GM18868 (cell line): Measurements from ENCODE around the gene TCF4.

Experiments used
- ATAC-seq: cut with Tn5 transposase; IDR thresholded peaks from one replicate; pipeline ENCODE4 v1.9.1; 2021; ENCODE audit warnings: mild to moderate bottlenecking, moderate library complexity; ENCODE audit not compliant: unreplicated experiment

Gene TCF4

DNA sequence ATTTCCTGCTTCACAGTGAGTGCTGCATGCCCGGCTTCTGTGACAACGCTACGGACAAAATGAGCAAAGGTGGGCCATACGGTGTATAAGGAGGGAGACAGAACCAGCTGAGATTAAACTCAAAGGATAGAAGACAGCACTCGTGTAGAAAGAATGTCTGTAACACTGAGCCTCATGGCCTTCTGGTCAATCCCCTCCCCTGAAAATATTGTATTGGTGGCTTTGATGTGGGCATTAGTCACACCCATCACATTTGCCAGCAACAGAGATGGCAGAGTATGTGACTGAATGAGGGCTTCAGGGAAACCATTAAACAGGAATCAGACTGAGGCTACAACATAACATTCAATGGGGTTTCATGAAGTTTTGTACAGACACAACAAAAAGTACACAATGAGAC lies 341.0 kb downstream of the TCF4 start:
- ATAC-seq, result no peak

- ATAC-seq, result peak; percentile 49
Measured at GRCh38 chr18:55246278-55246677, 341.7 kb downstream of the TCF4 start.

- ATAC-seq, result no peak
Measured at GRCh38 chr18:55245211-55245614, 342.8 kb downstream of the TCF4 start.

DNA sequence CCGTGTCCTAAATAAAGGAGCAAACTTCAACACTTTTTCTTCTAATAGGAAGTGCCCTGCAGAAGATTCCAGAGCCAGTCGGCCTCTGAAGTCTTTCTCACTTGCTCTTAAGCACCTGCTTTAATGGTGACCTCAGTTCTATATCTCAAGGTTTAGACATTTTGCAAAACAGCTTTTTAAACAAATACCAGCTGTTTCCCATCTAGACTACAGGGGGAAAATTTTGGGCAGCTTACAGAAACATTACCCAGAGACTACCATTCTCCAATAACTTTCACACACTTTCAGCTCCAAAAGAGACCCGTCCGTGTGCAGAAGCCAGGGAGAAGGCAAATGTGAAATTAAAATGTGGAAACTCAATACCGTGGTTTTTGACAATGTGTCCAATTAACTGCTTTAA lies 343.4 kb downstream of the TCF4 start:
- no peak for ATAC-seq

DNA sequence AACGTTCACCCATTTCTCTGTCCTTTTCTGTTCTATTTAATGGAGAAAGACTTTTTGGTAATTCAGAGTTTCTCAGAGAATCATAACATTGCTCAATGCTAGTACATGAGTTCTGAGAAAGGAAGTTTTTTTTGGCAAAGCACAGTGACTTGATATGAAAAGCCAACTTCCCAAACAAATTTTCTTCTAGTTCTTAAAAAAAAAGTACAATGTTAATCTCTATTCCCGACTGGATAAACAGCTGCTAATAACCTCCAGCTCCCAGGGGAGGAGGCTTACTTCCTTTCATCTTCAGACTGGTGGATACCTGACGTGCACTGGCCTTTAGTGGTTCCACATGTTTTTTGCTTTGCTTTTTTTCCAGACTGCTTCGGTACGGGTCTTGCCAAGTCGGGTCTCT lies 344.1 kb downstream of the TCF4 start:
- no peak for ATAC-seq

DNA sequence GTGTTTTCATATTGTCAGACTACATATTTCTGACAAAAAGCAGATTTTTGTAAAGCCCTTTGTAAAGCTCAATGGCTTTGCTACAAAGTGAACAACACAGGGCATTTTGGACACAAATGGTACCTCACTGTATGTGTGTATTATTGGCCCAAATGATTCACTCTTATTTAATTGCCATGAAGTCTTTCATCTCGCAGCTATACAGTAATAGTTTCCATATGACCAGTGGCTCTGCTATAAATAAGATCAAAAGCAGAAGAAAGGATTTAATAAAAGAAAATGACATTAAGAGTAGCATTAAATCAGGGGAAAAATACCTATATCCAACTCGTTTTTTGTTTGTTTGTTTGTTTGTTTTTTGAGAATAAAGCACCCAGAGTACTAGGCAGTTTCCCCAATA lies 344.7 kb downstream of the TCF4 start:
- no peak for ATAC-seq

DNA sequence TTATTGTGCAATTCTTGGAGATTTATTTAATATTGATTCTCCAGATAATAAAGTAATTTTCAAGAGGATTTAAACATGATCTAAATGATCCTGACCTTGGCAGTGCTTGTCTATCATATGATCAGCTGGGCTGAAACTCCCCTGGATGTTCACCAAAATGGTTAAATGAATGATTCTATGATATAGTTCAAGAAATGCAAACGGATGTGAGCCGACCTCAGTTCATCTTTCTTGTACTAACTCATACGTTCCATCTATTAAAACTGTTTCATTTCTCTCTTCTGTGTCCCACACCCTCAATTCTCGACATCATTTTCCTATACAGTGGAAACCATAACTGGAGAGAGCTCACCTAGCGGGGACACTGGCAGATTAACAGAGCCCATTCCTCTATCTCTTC lies 347.0 kb downstream of the TCF4 start:
- ATAC-seq, result peak; percentile 56

DNA sequence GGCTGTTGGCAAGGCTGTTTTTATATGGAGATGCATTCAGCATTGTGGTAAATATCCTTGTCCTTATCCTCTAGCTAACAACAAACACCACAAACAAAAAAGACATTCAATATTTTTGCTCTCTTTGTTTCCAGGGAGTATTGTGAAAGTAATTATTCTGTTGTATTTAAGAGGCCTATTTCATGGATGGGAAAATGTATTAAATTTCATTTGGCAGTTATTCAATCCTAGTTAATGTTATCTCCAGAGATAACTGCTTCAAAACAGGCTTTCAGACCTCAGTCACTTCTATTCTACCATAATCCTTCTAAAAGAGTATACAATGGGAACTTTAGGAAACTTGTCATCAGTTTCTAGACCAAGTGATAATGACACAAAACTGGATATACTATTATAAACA lies 348.3 kb downstream of the TCF4 start:
- ATAC-seq, result no peak

- ATAC-seq, result no peak
Measured at GRCh38 chr18:55237660-55238059, 350.3 kb downstream of the TCF4 start.

DNA sequence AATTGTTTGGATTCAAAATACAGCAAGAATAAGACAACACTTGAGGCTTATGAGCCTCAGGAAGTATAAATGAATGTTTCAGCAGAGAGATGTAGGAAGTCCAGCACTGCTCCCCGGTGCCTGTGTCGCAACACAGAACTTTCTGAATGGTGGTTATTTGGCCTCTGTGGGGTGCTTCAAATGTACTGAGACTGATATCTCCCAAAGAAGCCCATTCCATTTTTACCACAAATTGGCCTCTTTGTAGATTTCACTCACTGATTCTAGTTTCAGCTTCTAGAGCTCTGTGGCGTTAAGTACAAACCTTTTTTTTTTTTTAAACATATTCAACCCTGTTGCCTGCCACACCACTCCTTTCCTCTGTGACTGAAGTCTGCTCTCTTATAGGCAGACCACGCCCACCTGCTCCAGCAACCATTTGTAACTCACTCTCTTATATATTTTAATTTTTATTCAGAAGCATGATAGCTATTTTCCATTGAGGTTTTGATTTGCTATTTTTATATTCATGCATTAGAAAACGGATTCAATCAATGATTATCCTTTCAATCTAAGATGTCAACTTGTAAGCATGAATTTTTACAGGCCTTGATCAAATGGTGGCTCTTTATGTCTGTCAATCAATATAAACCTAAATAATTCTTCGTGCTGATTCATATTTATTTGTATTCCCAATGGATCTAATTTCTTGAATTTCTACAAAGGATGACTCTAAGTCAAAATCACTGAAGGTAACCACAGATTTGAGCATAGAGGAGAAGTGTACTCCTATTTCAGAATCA lies 351.7 kb downstream of the TCF4 start:
- ATAC-seq, result peak; percentile 66

DNA sequence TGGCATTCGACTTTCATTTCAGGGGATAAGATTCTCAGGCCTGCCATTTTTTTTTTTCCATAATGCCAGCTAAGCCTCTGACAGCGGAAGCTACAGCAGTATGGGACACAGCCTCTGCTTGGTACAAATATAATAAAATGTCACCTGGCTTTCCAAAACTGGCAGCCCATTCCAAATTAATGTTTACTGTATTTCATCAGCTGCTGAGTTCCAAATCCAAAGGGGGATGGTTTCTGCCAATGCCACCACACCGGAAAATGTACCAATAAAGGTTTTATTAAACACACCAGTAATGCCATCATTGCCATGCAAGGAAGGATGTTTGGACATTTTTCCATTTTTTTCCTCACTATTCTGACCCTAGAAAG lies 352.9 kb downstream of the TCF4 start:
- ATAC-seq, result no peak

- peak; percentile 58 for ATAC-seq
Measured at GRCh38 chr18:55234366-55235093, 353.5 kb downstream of the TCF4 start.

DNA sequence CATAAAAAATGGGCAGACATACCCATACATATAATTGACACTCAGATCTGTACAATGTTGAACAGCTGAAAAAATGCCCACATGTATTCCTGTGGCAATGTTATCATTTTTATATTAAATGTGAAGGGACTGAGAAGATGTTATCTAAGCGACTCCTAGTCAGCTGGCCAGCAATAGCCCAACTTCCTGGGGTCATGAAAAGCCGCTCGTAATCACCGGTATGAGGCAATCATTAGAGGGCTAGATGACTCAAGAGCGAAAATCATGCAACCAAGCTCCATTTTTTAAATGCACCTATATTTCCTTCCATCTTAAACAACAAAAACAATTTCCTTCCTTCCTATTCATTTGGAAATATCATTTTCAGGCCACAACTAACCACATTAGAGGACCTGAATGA lies 354.1 kb downstream of the TCF4 start:
- no peak for ATAC-seq

- no peak for ATAC-seq
Measured at GRCh38 chr18:55232506-55232905, 355.5 kb downstream of the TCF4 start.

DNA sequence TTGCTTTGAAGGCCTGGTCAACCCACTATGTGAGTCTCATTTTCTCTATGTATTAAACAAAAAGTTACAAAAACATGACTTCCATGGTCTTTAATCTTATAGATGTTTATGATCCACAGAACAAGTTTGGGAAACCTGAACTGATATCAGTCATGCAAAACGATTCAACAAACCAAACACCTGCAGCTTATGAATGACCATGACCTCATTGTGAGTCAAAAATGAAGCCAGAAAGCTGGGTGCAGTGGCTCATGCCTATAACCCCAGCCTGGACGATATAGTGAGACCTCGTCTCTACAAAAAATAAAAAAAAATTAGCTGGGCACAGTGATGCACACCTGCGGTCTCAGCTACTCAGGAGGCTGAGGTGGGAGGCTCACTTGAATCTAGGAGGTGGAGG lies 358.3 kb downstream of the TCF4 start:
- ATAC-seq, result no peak

DNA sequence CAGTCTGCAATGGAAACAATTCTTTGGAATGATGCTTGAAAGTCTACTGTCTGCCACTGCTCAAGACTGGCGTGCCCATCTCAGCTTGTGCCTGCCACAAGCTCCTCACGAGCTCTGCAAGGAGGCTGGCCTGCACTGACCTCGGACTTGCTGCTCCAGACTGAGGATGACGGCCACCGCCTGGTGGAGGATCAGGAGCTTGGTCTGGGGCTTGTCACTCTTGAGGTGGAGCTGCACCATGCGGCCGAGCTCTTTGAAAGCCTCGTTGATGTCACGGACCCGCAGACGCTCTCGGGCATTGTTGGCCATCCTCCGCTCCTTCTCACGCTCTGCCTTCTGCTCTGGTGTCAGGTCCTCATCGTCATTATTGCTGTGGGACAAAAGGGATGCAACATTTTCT lies 359.3 kb downstream of the TCF4 start:
- ATAC-seq, result no peak

DNA sequence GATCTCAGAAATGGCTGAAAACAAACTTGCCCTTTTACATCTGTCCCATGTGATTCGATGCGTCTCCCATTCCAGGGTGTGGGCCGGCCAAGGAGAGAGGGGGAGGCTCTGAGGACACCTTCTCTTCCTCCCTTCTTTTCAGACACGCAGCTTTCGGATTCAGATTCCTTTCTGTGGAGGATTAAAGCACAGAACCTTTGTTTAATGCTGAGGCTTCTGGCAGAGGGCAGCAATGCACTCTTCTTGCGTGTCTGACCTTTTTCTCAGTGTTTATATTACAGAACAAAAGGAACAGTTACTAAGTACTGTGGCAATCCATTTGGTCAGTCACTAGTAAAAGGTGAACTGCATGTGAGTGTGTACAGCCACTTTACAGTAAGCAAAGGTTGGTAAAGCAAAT lies 359.8 kb downstream of the TCF4 start:
- no peak for ATAC-seq

DNA sequence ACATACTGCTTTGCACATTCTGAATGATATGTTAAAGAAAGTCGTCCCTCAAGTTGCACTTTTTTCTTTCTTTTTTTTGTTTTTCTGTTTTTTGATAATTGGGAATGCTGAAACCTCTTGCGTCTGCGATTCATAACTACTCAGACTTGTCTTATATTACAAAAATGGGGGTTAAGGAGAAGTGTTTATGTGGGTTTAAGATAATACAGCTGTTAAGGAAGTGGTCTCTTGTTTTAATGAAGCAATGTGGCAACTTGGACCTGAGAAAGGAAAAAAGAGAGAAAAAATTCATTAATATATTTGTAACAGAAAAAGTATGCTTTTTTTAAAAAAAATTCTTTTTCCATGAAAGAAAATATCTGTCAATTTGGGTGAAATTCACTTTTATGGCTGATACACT lies 360.2 kb downstream of the TCF4 start:
- no peak for ATAC-seq

- ATAC-seq, result no peak
Measured at GRCh38 chr18:55226044-55226443, 361.9 kb downstream of the TCF4 start.

DNA sequence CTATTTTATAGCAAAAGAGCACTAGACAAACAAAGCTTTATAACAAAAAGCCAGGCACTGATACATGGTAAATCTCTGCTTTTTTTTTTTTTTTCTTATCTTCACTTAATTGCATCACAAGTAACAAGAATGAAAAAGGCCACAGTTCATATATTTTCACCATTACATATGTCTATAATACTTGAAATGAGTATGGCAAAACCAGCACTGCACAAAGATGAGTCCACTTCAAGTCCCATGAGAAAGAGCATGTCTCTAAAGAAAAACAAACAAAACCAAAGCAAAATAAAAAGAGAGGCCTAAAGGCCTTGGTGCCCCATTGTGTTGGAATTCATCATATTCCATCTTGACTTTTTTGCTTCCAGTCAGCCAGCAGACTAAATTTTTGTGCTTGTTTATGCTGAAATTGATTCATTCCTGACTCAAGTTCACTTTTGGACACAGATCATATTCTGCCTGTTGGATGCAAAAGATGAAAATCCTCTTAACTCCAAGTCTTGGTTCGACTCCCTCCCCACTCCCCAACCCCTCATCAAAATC lies 363.8 kb downstream of the TCF4 start:
- ATAC-seq, result no peak

- ATAC-seq, result no peak
Measured at GRCh38 chr18:55221622-55222021, 366.4 kb downstream of the TCF4 start.

GRCh38 chr18:55220523-55220922 lies 367.5 kb downstream of the TCF4 start:
- peak; percentile 88 for ATAC-seq
